ENCODE measurements around the gene ADGRB3.

DNA sequence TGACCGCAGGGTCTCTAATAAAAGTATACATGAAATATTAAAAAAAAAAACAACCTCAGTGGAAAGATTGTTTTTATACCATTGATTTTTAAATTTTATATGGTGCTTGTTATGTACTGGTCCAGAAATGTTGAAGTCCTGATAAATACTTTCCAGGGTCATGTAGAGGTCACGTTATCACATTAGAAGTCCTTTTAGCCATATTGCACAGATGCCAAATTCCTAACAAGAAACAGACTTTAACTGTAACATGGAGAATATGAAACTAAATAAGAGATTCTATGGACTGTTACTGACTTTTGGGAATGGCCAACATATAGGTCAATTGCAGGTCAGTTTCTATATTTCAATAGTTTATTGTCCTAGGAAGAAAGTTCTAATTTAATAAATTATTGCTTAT lies 89.0 kb downstream of the ADGRB3 start:
- TF ChIP-seq, protein P1, sequence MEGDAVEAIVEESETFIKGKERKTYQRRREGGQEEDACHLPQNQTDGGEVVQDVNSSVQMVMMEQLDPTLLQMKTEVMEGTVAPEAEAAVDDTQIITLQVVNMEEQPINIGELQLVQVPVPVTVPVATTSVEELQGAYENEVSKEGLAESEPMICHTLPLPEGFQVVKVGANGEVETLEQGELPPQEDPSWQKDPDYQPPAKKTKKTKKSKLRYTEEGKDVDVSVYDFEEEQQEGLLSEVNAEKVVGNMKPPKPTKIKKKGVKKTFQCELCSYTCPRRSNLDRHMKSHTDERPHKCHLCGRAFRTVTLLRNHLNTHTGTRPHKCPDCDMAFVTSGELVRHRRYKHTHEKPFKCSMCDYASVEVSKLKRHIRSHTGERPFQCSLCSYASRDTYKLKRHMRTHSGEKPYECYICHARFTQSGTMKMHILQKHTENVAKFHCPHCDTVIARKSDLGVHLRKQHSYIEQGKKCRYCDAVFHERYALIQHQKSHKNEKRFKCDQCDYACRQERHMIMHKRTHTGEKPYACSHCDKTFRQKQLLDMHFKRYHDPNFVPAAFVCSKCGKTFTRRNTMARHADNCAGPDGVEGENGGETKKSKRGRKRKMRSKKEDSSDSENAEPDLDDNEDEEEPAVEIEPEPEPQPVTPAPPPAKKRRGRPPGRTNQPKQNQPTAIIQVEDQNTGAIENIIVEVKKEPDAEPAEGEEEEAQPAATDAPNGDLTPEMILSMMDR (IDR thresholded peaks at IDR 0.05) = no peak
- TF ChIP-seq, protein P2, sequence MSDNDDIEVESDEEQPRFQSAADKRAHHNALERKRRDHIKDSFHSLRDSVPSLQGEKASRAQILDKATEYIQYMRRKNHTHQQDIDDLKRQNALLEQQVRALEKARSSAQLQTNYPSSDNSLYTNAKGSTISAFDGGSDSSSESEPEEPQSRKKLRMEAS (IDR thresholded peaks at IDR 0.05) = no peak
- TF ChIP-seq HOXB13 (CRISPR knock-in tag; IDR thresholded peaks at IDR 0.05; ENCODE audit: low read depth) (no peak), RNF2 (IDR thresholded peaks at IDR 0.05; ENCODE audit: borderline replicate concordance, low read depth) (no peak), MAZ (IDR thresholded peaks at IDR 0.05; ENCODE audit: borderline replicate concordance, low read depth, low read length) (no peak), FOXS1 (CRISPR knock-in tag; IDR thresholded peaks at IDR 0.05) (no peak), EP300 (IDR thresholded peaks at IDR 0.05) (no peak), POLR2A (IDR thresholded peaks at IDR 0.05; ENCODE audit: low read length) (no peak)

Measured in A549 (cell line).